Ureter (tissue), 1 donor: ENCODE measurements around the gene POLR2E. TPM values are rescaled to one million over a fixed set of nuclear protein-coding genes. Genes with fewer than 3 reads are reported as not detected.

Experiments used
- DNase-seq: peaks from one replicate; pipeline ENCODE4 v3.0.0-alpha.2; 2020; ENCODE audit warnings: low spot score
- total RNA-seq: library from RNA; stranded (reverse); gene quantifications from one replicate; pipeline ENCODE4 v1.2.4, GENCODE V29; 2023
- donor health status: DM: yes; HTN: yes; CAD: no.

The POLR2E gene
- total RNA-seq, 1 donor from 2014 or later = 138 TPM

GRCh38 chr19:1049800-1050199 is 45.4 kb downstream of the POLR2E start:
- DNase-seq = no peak

DNA sequence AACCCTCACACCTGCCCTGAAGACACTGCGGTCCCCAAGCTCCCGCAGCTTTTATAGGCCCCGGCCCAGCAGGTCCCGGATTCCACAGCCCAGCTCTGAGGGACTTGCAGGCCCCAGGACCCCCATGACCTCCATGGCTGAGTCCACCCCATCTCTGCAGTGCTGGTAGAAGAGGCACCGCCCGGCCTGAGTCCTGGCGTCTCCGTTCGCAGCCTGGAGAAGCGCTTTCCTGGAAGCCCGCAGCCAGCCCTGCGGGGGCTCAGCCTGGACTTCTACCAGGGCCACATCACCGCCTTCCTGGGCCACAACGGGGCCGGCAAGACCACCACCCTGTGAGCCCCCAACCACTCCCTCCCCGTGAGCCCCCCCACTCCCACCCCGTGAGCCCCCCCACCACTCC is 46.1 kb downstream of the POLR2E start:
- no peak for DNase-seq

GRCh38 chr19:1047696-1048147 is 47.5 kb downstream of the POLR2E start:
- DNase-seq = no peak

GRCh38 chr19:1046836-1047695 is 48.1 kb downstream of the POLR2E start:
- DNase-seq = no peak

DNA sequence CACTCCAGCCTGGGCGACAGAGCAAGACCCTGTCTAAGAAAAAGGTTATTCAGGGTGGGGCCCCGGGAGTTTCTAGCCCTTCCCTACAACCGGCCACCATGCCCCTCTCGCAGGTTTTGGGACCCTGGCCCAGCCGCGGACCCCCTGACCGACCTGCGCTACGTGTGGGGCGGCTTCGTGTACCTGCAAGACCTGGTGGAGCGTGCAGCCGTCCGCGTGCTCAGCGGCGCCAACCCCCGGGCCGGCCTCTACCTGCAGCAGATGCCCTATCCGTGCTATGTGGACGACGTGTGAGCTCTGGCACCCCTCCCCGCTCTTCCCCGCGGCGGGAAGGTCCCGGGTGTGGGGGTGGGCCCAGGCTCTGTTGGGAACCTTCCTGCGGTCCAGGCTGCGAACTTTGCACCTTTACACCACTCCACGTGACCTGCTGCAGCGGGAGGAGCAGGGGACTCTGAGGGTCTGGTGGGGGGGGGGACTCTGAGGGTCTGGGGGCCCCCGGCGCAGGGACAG is 49.0 kb downstream of the POLR2E start:
- no peak for DNase-seq

DNA sequence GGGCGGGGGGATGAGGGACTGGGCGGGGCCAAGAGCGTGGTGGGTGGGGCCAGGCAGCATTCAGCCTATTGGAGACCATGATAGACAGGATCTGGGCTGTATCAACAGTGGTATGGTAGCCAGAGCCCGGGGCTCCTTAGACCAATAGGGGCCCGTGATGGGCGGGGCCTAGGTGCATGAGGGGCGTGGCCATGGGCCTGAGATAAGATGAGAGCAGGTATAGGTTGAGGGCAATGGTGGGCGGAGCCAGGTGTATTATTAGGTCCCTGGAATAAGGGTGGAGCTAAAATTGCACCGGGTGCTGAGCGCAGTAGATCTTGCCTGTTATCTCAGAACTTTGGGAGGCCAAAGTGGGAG is 50.0 kb downstream of the POLR2E start:
- no peak for DNase-seq

DNA sequence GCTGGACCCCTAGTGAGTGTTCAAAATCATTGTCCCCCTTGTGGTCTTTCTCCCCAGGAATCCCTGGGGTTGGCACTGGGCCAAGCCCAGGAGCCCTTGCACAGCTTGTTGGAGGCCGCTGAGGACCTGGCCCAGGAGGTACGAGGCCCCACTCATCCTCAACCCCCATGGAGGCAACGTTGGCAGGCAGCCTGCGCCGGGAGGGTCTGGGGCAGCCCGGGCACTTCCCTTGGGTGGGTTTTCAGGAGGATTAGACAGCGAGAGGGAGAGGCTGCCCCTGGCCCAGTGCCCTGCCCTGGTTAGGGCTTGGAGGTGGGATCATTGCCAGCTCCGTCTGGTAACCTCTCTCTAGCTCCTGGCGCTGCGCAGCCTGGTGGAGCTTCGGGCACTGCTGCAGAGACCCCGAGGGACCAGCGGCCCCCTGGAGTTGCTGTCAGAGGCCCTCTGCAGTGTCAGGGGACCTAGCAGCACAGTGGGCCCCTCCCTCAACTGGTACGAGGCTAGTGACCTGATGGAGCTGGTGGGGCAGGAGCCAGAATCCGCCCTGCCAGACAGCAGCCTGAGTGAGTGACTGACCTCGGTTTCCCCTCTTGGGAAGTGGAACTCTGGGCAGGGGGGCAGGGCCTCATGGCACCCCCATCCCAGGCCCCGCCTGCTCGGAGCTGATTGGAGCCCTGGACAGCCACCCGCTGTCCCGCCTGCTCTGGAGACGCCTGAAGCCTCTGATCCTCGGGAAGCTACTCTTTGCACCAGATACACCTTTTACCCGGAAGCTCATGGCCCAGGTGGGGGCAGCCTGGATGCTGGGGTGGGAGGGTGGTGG is 52.3 kb downstream of the POLR2E start:
- no peak for DNase-seq

GRCh38 chr19:1041835-1042685 is 53.1 kb downstream of the POLR2E start:
- no peak for DNase-seq

- no peak for DNase-seq
Observed at GRCh38 chr19:1041272-1041834, 53.8 kb downstream of the POLR2E start.

GRCh38 chr19:1040476-1041271 is 54.5 kb downstream of the POLR2E start:
- DNase-seq = peak; percentile 89

DNA sequence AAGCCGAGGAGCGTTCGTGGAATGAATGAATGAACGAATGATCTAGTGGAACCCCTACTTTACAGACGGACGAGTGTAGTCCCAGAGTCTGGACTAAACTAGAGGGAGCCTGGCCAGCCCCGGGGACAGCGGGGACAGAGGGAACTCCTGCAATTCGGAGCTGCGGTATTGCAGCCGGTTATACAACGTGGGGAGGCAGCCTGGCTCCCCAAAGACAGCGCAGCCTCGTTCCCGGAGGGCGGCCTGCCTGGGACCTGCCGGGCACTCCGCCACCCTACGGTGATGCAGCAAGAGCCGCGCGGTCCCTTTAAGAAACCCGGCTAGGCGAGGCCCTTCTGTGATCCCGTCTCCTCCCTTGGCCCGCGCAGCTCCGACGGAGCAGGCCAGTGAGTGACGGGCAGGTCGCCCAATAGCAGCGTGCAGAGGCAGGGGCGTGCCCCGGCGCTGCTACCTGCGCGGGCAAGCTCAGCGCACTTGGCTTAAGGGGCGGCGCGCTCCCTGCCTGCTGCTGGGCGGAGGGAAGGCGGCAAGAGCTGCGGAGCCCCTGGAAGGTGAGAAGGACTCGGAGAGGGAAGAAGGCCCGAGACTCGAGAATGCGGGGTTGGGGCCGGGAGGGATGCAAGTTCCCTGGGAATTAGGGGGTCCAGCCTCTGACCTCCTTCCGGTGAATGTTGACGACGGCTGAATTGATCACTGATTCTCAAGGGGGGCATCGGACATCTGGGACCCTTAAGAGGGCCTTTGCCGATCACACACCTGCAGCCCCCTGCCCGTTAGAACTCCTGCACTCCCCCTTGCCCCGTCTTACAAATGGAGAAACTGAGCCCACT is 55.3 kb downstream of the POLR2E start, which contains the start of gene ABCA7:
TSS of gene ABCA7 (plus strand) at position 462 of the 830 bp plus-strand sequence. CDS start 1,255 bp downstream, outside the sequence.
- DNase-seq = peak; percentile 99

GRCh38 chr19:1038978-1039645 is 56.1 kb downstream of the POLR2E start:
- no peak for DNase-seq

DNA sequence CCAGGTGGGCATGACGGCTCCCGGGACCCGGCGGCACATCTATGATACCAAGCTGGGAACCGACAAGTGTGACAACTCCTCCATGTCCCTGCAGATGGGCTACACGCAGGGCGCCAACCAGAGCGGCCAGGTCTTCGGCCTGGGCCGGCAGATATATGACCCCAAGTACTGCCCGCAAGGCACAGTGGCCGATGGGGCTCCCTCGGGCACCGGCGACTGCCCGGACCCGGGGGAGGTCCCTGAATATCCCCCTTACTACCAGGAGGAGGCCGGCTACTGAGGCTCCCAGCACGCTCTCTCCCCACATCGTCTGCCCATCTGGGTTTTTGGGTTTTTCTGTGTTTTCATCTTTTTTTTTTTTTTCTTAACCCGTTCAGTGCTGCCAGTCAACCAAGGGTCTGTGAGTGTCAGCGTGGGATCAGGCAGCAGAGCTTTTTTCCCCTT is 57.5 kb downstream of the POLR2E start:
- DNase-seq = no peak

Other genes with a start within 250 kb of the POLR2E start
- 0.81 TPM for gene ELANE, start 243.1 kb downstream of the POLR2E start, total RNA-seq
- 139 TPM for gene CFD, start 235.7 kb downstream of the POLR2E start, total RNA-seq
- 63.7 TPM for gene MED16, start 202.2 kb downstream of the POLR2E start, total RNA-seq
- gene RNU6-9, start 201.9 kb downstream of the POLR2E start, total RNA-seq = not detected
- 69.5 TPM for gene R3HDM4, start 182.2 kb downstream of the POLR2E start, total RNA-seq
- gene KISS1R, start 178.0 kb downstream of the POLR2E start, total RNA-seq = not detected
- 8.4 TPM for gene ARID3A, start 169.3 kb downstream of the POLR2E start, total RNA-seq
- 36.6 TPM for gene WDR18, start 111.0 kb downstream of the POLR2E start, total RNA-seq
- not detected for gene GRIN3B, start 95.0 kb downstream of the POLR2E start, total RNA-seq
- 210 TPM for gene TMEM259, start 74.3 kb downstream of the POLR2E start, total RNA-seq
- not detected for gene RNU6-2, start 73.9 kb downstream of the POLR2E start, total RNA-seq
- gene CNN2, start 68.8 kb downstream of the POLR2E start, total RNA-seq = 223 TPM
- gene ABCA7, start 55.3 kb downstream of the POLR2E start, total RNA-seq = 21.4 TPM
- 20.7 TPM for gene ARHGAP45, start 28.2 kb downstream of the POLR2E start, total RNA-seq
- gene GPX4, start 8.6 kb upstream of the POLR2E start, total RNA-seq = 213 TPM
- 122 TPM for gene SBNO2, start 78.9 kb upstream of the POLR2E start, total RNA-seq
- 51.2 TPM for gene STK11, start 110.4 kb upstream of the POLR2E start, total RNA-seq
- gene CBARP, start 142.6 kb upstream of the POLR2E start, total RNA-seq = 0.73 TPM
- gene ATP5F1D, start 146.4 kb upstream of the POLR2E start, total RNA-seq = 144 TPM
- gene MIDN, start 153.2 kb upstream of the POLR2E start, total RNA-seq = 121 TPM
- gene CIRBP, start 174.0 kb upstream of the POLR2E start, total RNA-seq = 524 TPM
- 47.5 TPM for gene FAM174C, start 180.2 kb upstream of the POLR2E start, total RNA-seq
- gene EFNA2, start 190.5 kb upstream of the POLR2E start, total RNA-seq = 0.70 TPM